ENCODE measurements around the gene CD300E.

The CD300E gene

GRCh38 chr17:74565126-74565525, 58.4 kb downstream of the CD300E start:
- H3K27ac ChIP-seq = no peak overlapping the region
- TF ChIP-seq, protein P1, sequence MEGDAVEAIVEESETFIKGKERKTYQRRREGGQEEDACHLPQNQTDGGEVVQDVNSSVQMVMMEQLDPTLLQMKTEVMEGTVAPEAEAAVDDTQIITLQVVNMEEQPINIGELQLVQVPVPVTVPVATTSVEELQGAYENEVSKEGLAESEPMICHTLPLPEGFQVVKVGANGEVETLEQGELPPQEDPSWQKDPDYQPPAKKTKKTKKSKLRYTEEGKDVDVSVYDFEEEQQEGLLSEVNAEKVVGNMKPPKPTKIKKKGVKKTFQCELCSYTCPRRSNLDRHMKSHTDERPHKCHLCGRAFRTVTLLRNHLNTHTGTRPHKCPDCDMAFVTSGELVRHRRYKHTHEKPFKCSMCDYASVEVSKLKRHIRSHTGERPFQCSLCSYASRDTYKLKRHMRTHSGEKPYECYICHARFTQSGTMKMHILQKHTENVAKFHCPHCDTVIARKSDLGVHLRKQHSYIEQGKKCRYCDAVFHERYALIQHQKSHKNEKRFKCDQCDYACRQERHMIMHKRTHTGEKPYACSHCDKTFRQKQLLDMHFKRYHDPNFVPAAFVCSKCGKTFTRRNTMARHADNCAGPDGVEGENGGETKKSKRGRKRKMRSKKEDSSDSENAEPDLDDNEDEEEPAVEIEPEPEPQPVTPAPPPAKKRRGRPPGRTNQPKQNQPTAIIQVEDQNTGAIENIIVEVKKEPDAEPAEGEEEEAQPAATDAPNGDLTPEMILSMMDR (conservative IDR thresholded peaks at IDR 0.05) = no peak

DNA sequence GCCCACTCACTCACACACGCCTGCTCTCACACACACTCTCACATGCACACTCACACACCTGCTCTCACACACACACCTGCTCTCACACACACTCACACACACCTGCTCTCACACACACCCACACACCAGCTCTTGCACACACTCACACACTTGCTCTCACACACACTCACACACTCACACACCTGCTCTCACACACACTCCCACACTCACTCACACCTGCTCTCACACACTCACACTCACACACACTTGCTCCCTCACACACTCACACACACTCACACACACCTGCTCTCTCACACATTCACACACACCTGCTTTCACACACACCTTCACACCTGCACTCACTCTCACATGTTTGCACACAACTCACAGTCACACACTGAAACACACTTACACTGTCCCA, 60.2 kb downstream of the CD300E start:
- TF ChIP-seq, protein P1 (conservative IDR thresholded peaks at IDR 0.05) = no peak
- no peak overlapping the region for H3K27ac ChIP-seq

DNA sequence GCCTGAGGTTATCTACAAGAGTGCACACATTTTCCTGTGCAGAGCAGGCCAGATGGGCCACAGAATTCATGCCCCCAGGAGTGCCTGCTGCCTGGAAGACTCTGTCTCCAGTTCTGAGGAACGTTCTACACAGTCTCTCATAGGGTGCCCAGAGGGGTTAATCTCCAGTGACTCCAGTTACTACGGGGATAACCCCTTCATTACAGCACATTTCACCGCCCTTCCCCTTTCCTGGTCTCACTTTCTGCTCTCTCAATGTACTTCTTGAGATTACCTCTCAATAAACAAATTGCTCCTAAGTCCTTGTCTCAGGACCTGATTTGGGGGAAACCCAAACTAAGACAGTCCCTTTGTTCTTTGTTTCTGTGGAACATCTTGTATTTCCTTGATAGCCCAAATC, 62.0 kb downstream of the CD300E start:
- TF ChIP-seq, protein P1 (conservative IDR thresholded peaks at IDR 0.05) = no peak
- no peak overlapping the region for H3K27ac ChIP-seq
